ENCODE measurements around the gene SVIL.
"Not testable (repeated sequence)": the region's sequence is repeated elsewhere in the genome, so short reads cannot be mapped to it uniquely, and the experiment has no call there.

The SVIL gene

GRCh38 chr10:29486433-29486832 is 148.3 kb downstream of the SVIL start:
- Mint-ChIP-seq H3K4me1 (peaks cover 12% of the 10 kb centered on the region), H3K27ac (no peak overlapping the region), H3K4me3 (no peak overlapping the region), H3K27me3 (ENCODE audit: low read depth, poor library complexity) (no peaks in the 10 kb centered on the region), H3K36me3 (ENCODE audit: low read depth) (peaks cover 63% of the 10 kb centered on the region), H3K9me3 (no peaks in the 10 kb centered on the region)
- TF ChIP-seq, protein P1, sequence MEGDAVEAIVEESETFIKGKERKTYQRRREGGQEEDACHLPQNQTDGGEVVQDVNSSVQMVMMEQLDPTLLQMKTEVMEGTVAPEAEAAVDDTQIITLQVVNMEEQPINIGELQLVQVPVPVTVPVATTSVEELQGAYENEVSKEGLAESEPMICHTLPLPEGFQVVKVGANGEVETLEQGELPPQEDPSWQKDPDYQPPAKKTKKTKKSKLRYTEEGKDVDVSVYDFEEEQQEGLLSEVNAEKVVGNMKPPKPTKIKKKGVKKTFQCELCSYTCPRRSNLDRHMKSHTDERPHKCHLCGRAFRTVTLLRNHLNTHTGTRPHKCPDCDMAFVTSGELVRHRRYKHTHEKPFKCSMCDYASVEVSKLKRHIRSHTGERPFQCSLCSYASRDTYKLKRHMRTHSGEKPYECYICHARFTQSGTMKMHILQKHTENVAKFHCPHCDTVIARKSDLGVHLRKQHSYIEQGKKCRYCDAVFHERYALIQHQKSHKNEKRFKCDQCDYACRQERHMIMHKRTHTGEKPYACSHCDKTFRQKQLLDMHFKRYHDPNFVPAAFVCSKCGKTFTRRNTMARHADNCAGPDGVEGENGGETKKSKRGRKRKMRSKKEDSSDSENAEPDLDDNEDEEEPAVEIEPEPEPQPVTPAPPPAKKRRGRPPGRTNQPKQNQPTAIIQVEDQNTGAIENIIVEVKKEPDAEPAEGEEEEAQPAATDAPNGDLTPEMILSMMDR (IDR thresholded peaks at IDR 0.05): no peak
- no peak for DNase-seq

DNA sequence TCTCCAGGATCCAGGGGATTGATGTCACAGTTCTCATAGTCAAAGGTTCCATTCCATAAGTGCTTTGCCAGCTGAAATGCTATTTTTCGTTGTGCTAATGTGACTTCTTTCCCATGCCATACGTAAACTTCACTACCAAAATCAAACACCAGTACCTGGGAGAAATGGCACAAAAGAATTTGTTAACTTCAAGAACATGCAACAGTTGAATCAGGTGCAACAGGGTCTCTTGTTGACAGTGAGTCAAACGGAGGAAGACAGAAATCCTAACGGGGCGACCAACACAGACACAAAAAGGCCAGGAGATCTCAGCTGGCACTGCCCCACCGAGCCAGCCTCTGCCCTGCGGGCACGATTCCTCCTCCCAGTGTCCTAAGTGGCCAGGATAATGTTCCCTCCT is 150.1 kb downstream of the SVIL start:
- Mint-ChIP-seq H3K36me3 (ENCODE audit: low read depth) (peaks cover 58% of the 10 kb centered on the region), H3K4me1 (peaks cover 12% of the 10 kb centered on the region)
- H3K4me3 Mint-ChIP-seq; H3K9me3 Mint-ChIP-seq; H3K27me3 Mint-ChIP-seq (ENCODE audit: low read depth, poor library complexity); H3K27ac Mint-ChIP-seq; DNase-seq: not testable (repeated sequence)

DNA sequence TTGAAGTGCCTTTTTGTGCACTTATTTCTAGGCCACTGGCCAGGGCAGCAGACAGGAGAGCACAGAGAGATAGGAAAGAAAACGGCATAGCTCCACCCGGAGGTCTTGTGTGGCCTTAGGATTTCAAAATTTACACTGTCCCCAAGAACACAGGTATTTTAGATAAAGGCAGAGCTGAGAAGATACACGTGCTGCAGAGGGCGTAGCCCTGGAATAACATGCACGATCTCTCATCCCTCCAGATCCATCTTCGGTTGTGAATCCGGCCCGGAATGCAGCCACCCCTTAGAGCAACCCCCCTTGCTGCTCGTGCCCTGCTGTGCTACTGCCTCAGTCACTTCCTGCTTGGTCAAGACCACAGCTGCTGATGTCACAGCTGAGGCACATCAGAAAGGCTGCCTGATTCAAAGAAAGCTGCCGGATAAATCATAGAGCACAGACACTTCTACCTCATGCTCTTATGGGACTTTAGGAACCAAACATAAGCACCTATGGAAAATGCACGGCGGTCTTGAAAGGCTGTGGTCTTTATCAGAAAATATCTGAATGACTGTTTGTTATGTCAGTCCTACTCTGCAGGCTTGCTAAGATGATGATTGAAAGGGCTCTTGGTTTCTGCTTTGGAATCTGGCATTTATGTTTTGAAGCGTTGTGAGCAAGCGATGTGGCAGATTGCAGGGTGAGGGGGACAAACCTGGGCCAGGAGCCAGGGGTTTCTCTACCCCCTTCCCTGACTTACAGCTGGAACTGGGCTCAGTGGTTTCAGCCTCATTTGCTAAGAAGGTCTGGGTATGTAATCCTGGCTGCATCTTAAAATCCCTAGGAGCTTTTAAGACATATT is 152.0 kb downstream of the SVIL start:
- H3K27me3 Mint-ChIP-seq (ENCODE audit: low read depth, poor library complexity): no peaks in the 10 kb centered on the region
- H3K36me3 Mint-ChIP-seq (ENCODE audit: low read depth): peaks cover 49% of the 10 kb centered on the region
- TF ChIP-seq, protein P1 (IDR thresholded peaks at IDR 0.05): no peak
- no peak overlapping the region for H3K4me3 Mint-ChIP-seq
- H3K27ac Mint-ChIP-seq: no peak overlapping the region
- DNase-seq: peak; percentile 37
- no peaks in the 10 kb centered on the region for H3K9me3 Mint-ChIP-seq
- peaks cover 12% of the 10 kb centered on the region for H3K4me1 Mint-ChIP-seq

GRCh38 chr10:29481906-29482440 is 152.8 kb downstream of the SVIL start:
- H3K36me3 Mint-ChIP-seq (ENCODE audit: low read depth): peaks cover 43% of the 10 kb centered on the region
- no peak overlapping the region for H3K27ac Mint-ChIP-seq
- no peak for DNase-seq

GRCh38 chr10:29479981-29480954 is 154.5 kb downstream of the SVIL start:
- H3K27ac Mint-ChIP-seq: no peak overlapping the region
- peaks cover 12% of the 10 kb centered on the region for H3K4me1 Mint-ChIP-seq
- no peak for DNase-seq
- H3K9me3 Mint-ChIP-seq: no peaks in the 10 kb centered on the region
- H3K36me3 Mint-ChIP-seq (ENCODE audit: low read depth): peaks cover 32% of the 10 kb centered on the region
- no peaks in the 10 kb centered on the region for H3K27me3 Mint-ChIP-seq (ENCODE audit: low read depth, poor library complexity)
- H3K4me3 Mint-ChIP-seq: no peak overlapping the region
- TF ChIP-seq, protein P1 (IDR thresholded peaks at IDR 0.05): no peak

More at GRCh38 chr10:29481906-29482440, 152.8 kb downstream of the SVIL start:
- H3K4me1 Mint-ChIP-seq: peaks cover 12% of the 10 kb centered on the region
- H3K27me3 Mint-ChIP-seq (ENCODE audit: low read depth, poor library complexity): no peaks in the 10 kb centered on the region
- no peaks in the 10 kb centered on the region for H3K9me3 Mint-ChIP-seq
- H3K4me3 Mint-ChIP-seq: no peak overlapping the region
- TF ChIP-seq, protein P1 (IDR thresholded peaks at IDR 0.05): no peak

Data from nephron progenitor cell (in vitro differentiated cells).